Umbilical cord (tissue), 2 donors: ENCODE data around the gene TRMT11. TPM values are rescaled to one million over a fixed set of nuclear protein-coding genes. Genes with fewer than 3 reads are reported as not detected.
"Not testable (repeated sequence)": the region's sequence is repeated elsewhere in the genome, so short reads cannot be mapped to it uniquely, and the experiment has no call there.

Experiments used
- DNase-seq: peaks from one replicate; pipeline ENCODE4 v3.0.0-alpha.2; 2015; ENCODE audit warnings: low spot score
- total RNA-seq: library from RNA; depleted of rRNA; stranded (reverse); fragments of >200 nt; gene quantifications from one replicate; pipeline ENCODE4 v1.2.3, GENCODE V29; 2014; ENCODE audit warnings: low replicate concordance; ENCODE audit not compliant: insufficient read depth

Gene TRMT11
- total RNA-seq, 1 donor from 2014 or later: 19.5 TPM

- peak; percentile 99 for DNase-seq
Observed at GRCh38 chr6:125956506-125957390, 29.6 kb upstream of the TRMT11 start, which contains the start of gene HINT3. Gene HINT3, plus strand, starts transcription at chr6:125956770. Its CDS starts 208 bp downstream, at chr6:125956978.

- no peak for DNase-seq
Observed at GRCh38 chr6:125957391-125957693, 29.0 kb upstream of the TRMT11 start.

GRCh38 chr6:125957845-125958244 lies 28.5 kb upstream of the TRMT11 start:
- peak; percentile 52 for DNase-seq

- no peak for DNase-seq
Observed at GRCh38 chr6:125959041-125959440, 27.3 kb upstream of the TRMT11 start.

DNA sequence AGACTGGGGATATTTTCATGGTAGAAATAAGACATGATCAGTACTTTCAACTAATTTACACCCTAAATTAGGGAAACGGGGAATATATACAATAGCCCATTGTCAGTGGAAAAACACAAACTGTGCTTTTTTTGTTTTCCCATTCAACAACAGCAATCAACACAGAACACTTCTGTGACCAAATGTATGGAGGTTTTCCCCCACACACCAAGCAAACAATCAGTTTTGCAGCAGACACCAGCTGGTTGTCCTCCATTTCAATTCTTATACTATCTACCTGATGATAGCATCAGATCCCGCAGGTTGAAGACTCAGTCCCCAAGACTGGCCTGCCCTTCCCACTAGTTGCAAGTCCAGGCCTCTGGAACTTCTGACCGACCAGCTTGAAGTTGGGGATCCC lies 25.2 kb upstream of the TRMT11 start:
- DNase-seq: no peak

- no peak for DNase-seq
Observed at GRCh38 chr6:125962900-125963497, 23.3 kb upstream of the TRMT11 start.

GRCh38 chr6:125963817-125964216 lies 22.5 kb upstream of the TRMT11 start:
- no peak for DNase-seq

DNA sequence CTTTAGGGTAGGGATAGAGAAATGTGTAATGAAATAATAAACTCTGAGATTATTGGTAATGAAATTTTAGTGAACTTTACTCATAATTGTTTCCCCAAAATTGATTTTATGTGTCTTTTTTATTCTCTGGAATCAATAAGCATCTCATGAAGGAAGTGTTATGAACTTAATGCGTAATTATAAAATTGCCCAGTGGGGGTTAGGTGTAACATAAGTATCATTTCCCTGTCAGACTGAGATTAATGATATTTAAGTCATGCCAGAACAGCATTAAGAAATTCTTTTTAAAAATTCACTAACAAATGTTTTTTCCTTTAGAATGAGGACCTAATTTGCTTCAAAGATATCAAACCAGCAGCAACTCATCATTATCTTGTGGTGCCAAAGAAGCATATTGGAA lies 19.8 kb upstream of the TRMT11 start:
- DNase-seq: no peak

DNA sequence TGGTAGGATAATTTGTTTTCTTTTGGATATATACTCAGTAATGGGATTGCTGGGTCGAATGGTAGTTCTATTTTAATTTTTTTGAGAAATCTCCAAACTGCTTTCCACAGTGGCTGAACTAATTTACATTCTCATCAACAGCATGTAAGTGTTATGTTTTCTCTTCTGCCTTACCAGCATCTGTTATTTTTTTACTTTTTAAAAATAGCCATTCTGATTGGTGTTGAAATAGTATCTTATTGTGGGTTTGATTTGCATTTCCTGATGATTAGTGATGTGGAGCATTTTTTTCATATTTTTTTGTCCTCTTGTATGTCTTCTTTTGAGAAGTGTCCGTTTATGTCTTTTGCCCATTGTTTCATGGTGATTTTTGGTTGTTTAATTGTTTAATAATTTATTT lies 17.8 kb upstream of the TRMT11 start:
- no peak for DNase-seq

GRCh38 chr6:125970760-125971159 lies 15.6 kb upstream of the TRMT11 start:
- DNase-seq: no peak

- DNase-seq: not testable (repeated sequence)
Observed at GRCh38 chr6:125972478-125972877, 13.9 kb upstream of the TRMT11 start.

GRCh38 chr6:125974214-125974866 lies 12.0 kb upstream of the TRMT11 start:
- peak; percentile 76 for DNase-seq

- DNase-seq: no peak
Observed at GRCh38 chr6:125979101-125979500, 7.2 kb upstream of the TRMT11 start.

GRCh38 chr6:125981571-125982185 lies 4.7 kb upstream of the TRMT11 start:
- DNase-seq: no peak

GRCh38 chr6:125983246-125983945 lies 2.9 kb upstream of the TRMT11 start:
- no peak for DNase-seq

- DNase-seq: no peak
Observed at GRCh38 chr6:125984311-125984710, 2.0 kb upstream of the TRMT11 start.

DNA sequence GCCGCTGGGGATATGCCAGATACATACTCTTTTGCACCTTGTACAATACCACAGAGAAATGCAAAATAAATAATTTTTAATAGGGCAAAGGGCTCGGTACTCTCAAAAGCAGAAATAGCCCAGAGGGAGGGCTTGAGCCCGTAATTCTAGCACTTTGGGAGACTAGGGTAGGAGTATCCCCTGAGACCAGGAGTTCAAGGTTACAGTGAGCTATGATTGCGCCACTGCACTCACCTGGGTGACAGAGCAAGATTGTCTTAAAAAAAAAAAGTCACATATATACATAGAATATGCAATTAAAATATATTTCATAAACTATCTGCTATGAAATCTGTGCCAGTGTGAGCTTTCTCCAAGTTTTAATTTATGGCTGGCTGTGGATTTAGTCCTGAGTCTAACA lies 818 bp upstream of the TRMT11 start:
- DNase-seq: no peak

DNA sequence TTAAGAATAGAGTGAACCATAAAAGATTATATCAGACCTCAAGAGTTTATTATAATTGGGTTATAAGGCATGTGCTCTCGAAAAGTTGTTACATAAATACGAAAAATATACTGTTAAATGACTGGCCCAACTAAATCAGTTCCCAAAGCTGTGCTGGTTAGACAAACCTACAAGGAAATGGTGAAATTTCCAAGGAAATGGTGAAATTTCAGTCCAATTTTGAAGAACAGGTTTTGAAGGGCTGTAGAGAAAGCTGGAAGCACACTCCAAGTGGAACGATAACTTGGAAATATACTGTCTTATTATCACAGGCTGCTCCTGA lies 400 bp upstream of the TRMT11 start:
- DNase-seq: no peak

- DNase-seq: no peak
Observed at GRCh38 chr6:125987026-125987617, 782 bp downstream of the TRMT11 start.

- no peak for DNase-seq
Observed at GRCh38 chr6:125988280-125988679, 1.9 kb downstream of the TRMT11 start.

GRCh38 chr6:125989631-125990030 lies 3.3 kb downstream of the TRMT11 start:
- no peak for DNase-seq
